NB4 (cell line): ENCODE data around the gene DSTYK.

ENCODE experiments used
- MYC ChIP-seq: IDR thresholded peaks from 2 replicates; pipeline ENCODE4 v1.6.1; 2011; ENCODE audit warnings: low read depth, low read length
- POLR2A ChIP-seq: IDR thresholded peaks from 2 replicates; pipeline ENCODE4 v1.6.1; 2011; ENCODE audit warnings: mild to moderate bottlenecking; ENCODE audit not compliant: insufficient read length; ENCODE audit errors: extremely low read depth
- TF ChIP-seq, protein P1 (sequence below): IDR thresholded peaks from one replicate; pipeline ENCODE4 v1.5.1; 2012; ENCODE audit warnings: low read depth, low read length

DNA sequence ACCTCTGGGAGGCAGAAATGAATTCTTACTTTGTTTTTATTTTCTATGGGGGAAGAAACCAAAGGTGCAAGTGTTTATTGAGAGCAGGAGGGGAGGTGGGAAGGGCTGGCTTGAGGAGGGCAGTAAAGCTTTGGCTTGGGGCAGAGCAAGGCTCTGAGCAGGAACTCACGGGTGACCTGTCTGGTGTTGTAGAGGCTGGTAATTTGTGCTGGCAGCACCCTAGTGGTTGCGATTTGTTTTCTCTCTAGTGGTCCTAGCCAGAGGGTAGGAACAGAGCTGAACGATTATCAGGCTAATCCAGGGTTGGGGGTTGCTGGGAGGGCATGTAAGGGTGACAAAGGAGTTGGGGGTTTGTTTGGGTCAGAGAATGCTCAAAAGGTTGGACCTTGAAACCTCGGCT, 32.9 kb upstream of the DSTYK start:
- TF ChIP-seq, protein P1, sequence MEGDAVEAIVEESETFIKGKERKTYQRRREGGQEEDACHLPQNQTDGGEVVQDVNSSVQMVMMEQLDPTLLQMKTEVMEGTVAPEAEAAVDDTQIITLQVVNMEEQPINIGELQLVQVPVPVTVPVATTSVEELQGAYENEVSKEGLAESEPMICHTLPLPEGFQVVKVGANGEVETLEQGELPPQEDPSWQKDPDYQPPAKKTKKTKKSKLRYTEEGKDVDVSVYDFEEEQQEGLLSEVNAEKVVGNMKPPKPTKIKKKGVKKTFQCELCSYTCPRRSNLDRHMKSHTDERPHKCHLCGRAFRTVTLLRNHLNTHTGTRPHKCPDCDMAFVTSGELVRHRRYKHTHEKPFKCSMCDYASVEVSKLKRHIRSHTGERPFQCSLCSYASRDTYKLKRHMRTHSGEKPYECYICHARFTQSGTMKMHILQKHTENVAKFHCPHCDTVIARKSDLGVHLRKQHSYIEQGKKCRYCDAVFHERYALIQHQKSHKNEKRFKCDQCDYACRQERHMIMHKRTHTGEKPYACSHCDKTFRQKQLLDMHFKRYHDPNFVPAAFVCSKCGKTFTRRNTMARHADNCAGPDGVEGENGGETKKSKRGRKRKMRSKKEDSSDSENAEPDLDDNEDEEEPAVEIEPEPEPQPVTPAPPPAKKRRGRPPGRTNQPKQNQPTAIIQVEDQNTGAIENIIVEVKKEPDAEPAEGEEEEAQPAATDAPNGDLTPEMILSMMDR, result no peak
- no peak for TF ChIP-seq POLR2A
- no peak for TF ChIP-seq MYC
